OCI-LY3 (cell line): ENCODE results near the gene MRPL38.
A peak's percentile ranks its signal among the peaks of the same experiment; 100 is the strongest.

ENCODE experiments used
- H2AFZ ChIP-seq: fragments of 200-600, 300-600 bp; shearing (Covaris generic); 2 replicates; pipeline ENCODE4 v1.6.0; 2014; ENCODE audit warnings: antibody characterized with exemption, low read depth, low read length
- H3K27ac ChIP-seq: fragments of 200-600, 300-600 bp; sonication (generic); 2 replicates; pipeline ENCODE4 v1.5.1; 2014; ENCODE audit warnings: mild to moderate bottlenecking, low read length, moderate library complexity, mixed read lengths
- H3K27me3 ChIP-seq: fragments of 200-600, 300-600 bp; sonication (generic); 2 replicates; pipeline ENCODE4 v1.6.1; 2014; ENCODE audit warnings: low read depth, low read length, mixed read lengths
- H3K36me3 ChIP-seq: fragments of 200-600, 300-600 bp; sonication (generic); replicated peaks from 2 replicates; pipeline ENCODE3; 2014; ENCODE audit warnings: low read depth, low read length, mixed read lengths
- H3K4me1 ChIP-seq: fragments of 300-600, 200-600 bp; sonication (generic); 2 replicates; pipeline ENCODE4 v1.6.1; 2014; ENCODE audit warnings: low read length, mixed read lengths
- H3K4me2 ChIP-seq: fragments of 200-600, 300-600 bp; sonication (generic); 2 replicates; pipeline ENCODE4 v1.6.1; 2014; ENCODE audit warnings: low read length, mixed read lengths
- H3K4me3 ChIP-seq: fragments of 300-600, 200-600 bp; sonication (generic); 2 replicates; pipeline ENCODE4 v1.5.1; 2014; ENCODE audit warnings: antibody characterized with exemption, mild to moderate bottlenecking, low read length, moderate library complexity
- H3K79me2 ChIP-seq: fragments of 300-600, 200-600 bp; shearing (Covaris generic); 2 replicates; pipeline ENCODE4 v1.6.1; 2014; ENCODE audit warnings: mild to moderate bottlenecking, low read length, mixed read lengths
- H3K9ac ChIP-seq: fragments of 300-600, 200-600 bp; shearing (Covaris generic); 2 replicates; pipeline ENCODE4 v1.6.0; 2014; ENCODE audit warnings: mild to moderate bottlenecking, low read length, moderate library complexity
- H3K9me3 ChIP-seq: fragments of 200-600, 300-600 bp; shearing (Covaris generic); 2 replicates; pipeline ENCODE4 v1.6.1; 2014; ENCODE audit warnings: low read length, mixed read lengths; ENCODE audit not compliant: insufficient read depth
- H4K20me1 ChIP-seq: fragments of 200-600, 300-600 bp; sonication (generic); 2 replicates; pipeline ENCODE4 v1.6.1; 2016; ENCODE audit warnings: low read length, mixed read lengths; ENCODE audit not compliant: insufficient read depth
- CTCF ChIP-seq: fragments of 200-600, 300-600 bp; sonication (generic); IDR thresholded peaks from 2 replicates; pipeline ENCODE4 v1.5.1; 2014; ENCODE audit warnings: antibody characterized with exemption, low read length, low read depth
- EZH2phosphoT487 ChIP-seq: fragments of 200-600 bp; shearing (Covaris generic); IDR thresholded peaks from 2 replicates; pipeline ENCODE4 v1.6.1; 2018; ENCODE audit warnings: antibody characterized with exemption, mixed run types, low read depth

The MRPL38 gene

GRCh38 chr17:75895370-75896155, 9.1 kb downstream of the MRPL38 start:
- TF ChIP-seq CTCF (peak; percentile 35), EZH2phosphoT487 (no peak)
- peaks cover 38% of the 10 kb centered on the region for H3K79me2 ChIP-seq
- H4K20me1 ChIP-seq: no peaks in the 10 kb centered on the region
- peak overlapping the region; percentile 90 for H3K4me3 ChIP-seq
- 0 out of 2 replicates have a peak overlapping the region, but pooled peaks have one; percentile 22 for H3K27ac ChIP-seq
- H3K9ac ChIP-seq: peak overlapping the region; percentile 73
- no peaks in the 10 kb centered on the region for H3K27me3 ChIP-seq
- peak overlapping the region; percentile 94 for H3K4me2 ChIP-seq
- H3K36me3 ChIP-seq: peaks cover 5% of the 10 kb centered on the region
- peaks cover 15% of the 10 kb centered on the region for H3K4me1 ChIP-seq
- H2AFZ ChIP-seq: no peak overlapping the region
- H3K9me3 ChIP-seq: no peaks in the 10 kb centered on the region

- TF ChIP-seq CTCF (no peak), EZH2phosphoT487 (no peak)
- Histone ChIP-seq H3K4me2 (no peak overlapping the region), H3K27me3 (no peaks in the 10 kb centered on the region), H3K4me1 (peaks cover 15% of the 10 kb centered on the region), H3K4me3 (no peak overlapping the region), H4K20me1 (no peaks in the 10 kb centered on the region), H3K9me3 (no peaks in the 10 kb centered on the region), H2AFZ (no peak overlapping the region), H3K9ac (no peak overlapping the region), H3K27ac (no peak overlapping the region), H3K79me2 (peaks cover 38% of the 10 kb centered on the region), H3K36me3 (peaks cover 5% of the 10 kb centered on the region)
Measured at GRCh38 chr17:75894049-75894733, 10.5 kb downstream of the MRPL38 start.

- Histone ChIP-seq H2AFZ (no peak overlapping the region), H4K20me1 (no peaks in the 10 kb centered on the region), H3K4me3 (no peak overlapping the region), H3K9ac (no peak overlapping the region), H3K79me2 (peaks cover 38% of the 10 kb centered on the region), H3K27me3 (no peaks in the 10 kb centered on the region), H3K4me2 (no peak overlapping the region), H3K36me3 (peaks cover 6% of the 10 kb centered on the region), H3K27ac (no peak overlapping the region), H3K4me1 (peaks cover 15% of the 10 kb centered on the region), H3K9me3 (no peaks in the 10 kb centered on the region)
- TF ChIP-seq CTCF (no peak), EZH2phosphoT487 (no peak)
Measured at GRCh38 chr17:75893305-75894048, 11.2 kb downstream of the MRPL38 start.
